Large intestine (tissue), 3 donors: ENCODE data around the gene MSLN. TPM values are rescaled to one million over a fixed set of nuclear protein-coding genes. Genes with fewer than 3 reads are reported as not detected.

Source experiments
- DNase-seq, 2 donors: peaks; one replicate each; pipeline versions ENCODE4 v3.0.0 to v3.0.0-alpha.2; 2013
- H3K27ac ChIP-seq: one replicate; pipeline ENCODE4 v1.5.1; 2013; ENCODE audit warnings: low read length
- H3K27me3 ChIP-seq: 2 replicates; pipeline ENCODE4 v1.6.1; 2013; ENCODE audit warnings: low read length; ENCODE audit not compliant: control insufficient read depth, insufficient read depth
- H3K36me3 ChIP-seq: 2 replicates; pipeline ENCODE4 v1.6.1; 2013; ENCODE audit warnings: low read length; ENCODE audit not compliant: control insufficient read depth, insufficient read depth
- H3K4me1 ChIP-seq: one replicate; pipeline ENCODE4 v1.6.1; 2013; ENCODE audit warnings: low read length; ENCODE audit not compliant: control insufficient read depth, insufficient read depth
- H3K4me3 ChIP-seq: one replicate; pipeline ENCODE4 v1.5.1; 2013; ENCODE audit warnings: low read length
- H3K9me3 ChIP-seq: one replicate; pipeline ENCODE4 v1.6.1; 2013; ENCODE audit warnings: mild to moderate bottlenecking, low read depth, low read length, moderate library complexity; ENCODE audit not compliant: control insufficient read depth
- WGBS: methylation state at CpG from one replicate; pipeline ENCODE4 v1.1.5; 2013; ENCODE audit warnings: low lambda C conversion rate; ENCODE audit not compliant: insufficient coverage; 5-methylcytosine and 5-hydroxymethylcytosine counted together
- polyA plus RNA-seq: library from polyadenylated mRNA; unstranded; fragments of 120-200 nt; gene quantifications from one replicate; pipeline ENCODE4 v1.2.1, GENCODE V29; 2013

The MSLN gene
- polyA plus RNA-seq, 1 donor = 62.0 TPM

GRCh38 chr16:729768-730665, 30.5 kb upstream of the MSLN start:
- DNase-seq = no peak
- peaks cover 46% of the 10 kb centered on the region for H3K36me3 ChIP-seq
- peaks cover 7% of the 10 kb centered on the region for H3K9me3 ChIP-seq
- H3K27ac ChIP-seq = no peak overlapping the region
- WGBS = no CpG with 5 or more reads among the region's 37 CpGs
- H3K4me1 ChIP-seq = peaks cover 14% of the 10 kb centered on the region
- H3K4me3 ChIP-seq = no peak overlapping the region
- peaks cover 21% of the 10 kb centered on the region for H3K27me3 ChIP-seq

GRCh38 chr16:730666-731509, 29.6 kb upstream of the MSLN start:
- peaks cover 53% of the 10 kb centered on the region for H3K36me3 ChIP-seq
- H3K27me3 ChIP-seq = peaks cover 17% of the 10 kb centered on the region
- no peak overlapping the region for H3K4me3 ChIP-seq
- H3K27ac ChIP-seq = no peak overlapping the region
- peaks cover 7% of the 10 kb centered on the region for H3K9me3 ChIP-seq
- peaks cover 14% of the 10 kb centered on the region for H3K4me1 ChIP-seq
- WGBS = no CpG with 5 or more reads among the region's 22 CpGs
- DNase-seq = no peak

- H3K4me1 ChIP-seq = peaks cover 8% of the 10 kb centered on the region
- H3K4me3 ChIP-seq = no peak overlapping the region
- peaks cover 3% of the 10 kb centered on the region for H3K9me3 ChIP-seq
- WGBS = no CpG with 5 or more reads among the region's 12 CpGs
- H3K27me3 ChIP-seq = peaks cover 6% of the 10 kb centered on the region
- peaks cover 67% of the 10 kb centered on the region for H3K36me3 ChIP-seq
- no peak overlapping the region for H3K27ac ChIP-seq
- no peak for DNase-seq
Measured at GRCh38 chr16:732332-732731, 28.2 kb upstream of the MSLN start.

- Histone ChIP-seq H3K27ac (no peak overlapping the region), H3K9me3 (no peaks in the 10 kb centered on the region), H3K27me3 (peaks cover 3% of the 10 kb centered on the region), H3K36me3 (peaks cover 73% of the 10 kb centered on the region), H3K4me1 (peaks cover 3% of the 10 kb centered on the region), H3K4me3 (no peak overlapping the region)
- no peak for DNase-seq
- WGBS = no CpG with 5 or more reads among the region's 13 CpGs
Measured at GRCh38 chr16:732936-733335, 27.6 kb upstream of the MSLN start.

- Histone ChIP-seq H3K9me3 (no peaks in the 10 kb centered on the region), H3K36me3 (peaks cover 74% of the 10 kb centered on the region), H3K4me3 (no peak overlapping the region), H3K4me1 (peaks cover under 1% of the 10 kb centered on the region), H3K27ac (no peak overlapping the region), H3K27me3 (peaks cover under 1% of the 10 kb centered on the region)
- no peak for DNase-seq
- WGBS = no CpG with 5 or more reads among the region's 34 CpGs
Measured at GRCh38 chr16:733382-734207, 26.9 kb upstream of the MSLN start.

- H3K36me3 ChIP-seq = peaks cover 77% of the 10 kb centered on the region
- H3K27ac ChIP-seq = no peak overlapping the region
- no peak overlapping the region for H3K4me3 ChIP-seq
- H3K9me3 ChIP-seq = no peaks in the 10 kb centered on the region
- peaks cover under 1% of the 10 kb centered on the region for H3K4me1 ChIP-seq
- no peak for DNase-seq
- no peaks in the 10 kb centered on the region for H3K27me3 ChIP-seq
- no CpG with 5 or more reads among the region's 49 CpGs for WGBS
Measured at GRCh38 chr16:734208-734980, 26.1 kb upstream of the MSLN start.

GRCh38 chr16:734981-735881, 25.3 kb upstream of the MSLN start:
- Histone ChIP-seq H3K36me3 (peaks cover 70% of the 10 kb centered on the region), H3K27ac (no peak overlapping the region), H3K4me1 (peaks cover 9% of the 10 kb centered on the region), H3K9me3 (no peaks in the 10 kb centered on the region), H3K4me3 (no peak overlapping the region), H3K27me3 (no peaks in the 10 kb centered on the region)
- DNase-seq = no peak
- no CpG with 5 or more reads among the region's 25 CpGs for WGBS

GRCh38 chr16:735982-736453, 24.5 kb upstream of the MSLN start:
- DNase-seq = no peak

More at GRCh38 chr16:735982-736453, 24.5 kb upstream of the MSLN start:
- Histone ChIP-seq H3K36me3 (peaks cover 63% of the 10 kb centered on the region), H3K4me3 (no peak overlapping the region), H3K9me3 (no peaks in the 10 kb centered on the region), H3K4me1 (peaks cover 10% of the 10 kb centered on the region), H3K27me3 (no peaks in the 10 kb centered on the region), H3K27ac (no peak overlapping the region)
- no CpG with 5 or more reads among the region's 13 CpGs for WGBS
